ENCODE results near the gene POLR2H. TPM values are rescaled to one million over a fixed set of nuclear protein-coding genes. Genes with fewer than 3 reads are reported as not detected.
A peak's percentile ranks its signal among the peaks of the same experiment; 100 is the strongest.

The POLR2H gene
- total and polyA plus RNA-seq, 10 of the 15 experiments (the other 5 are each of a cell fraction or from before 2014, with no cell fraction given) = 74.2 to 357 (median 143) TPM

DNA sequence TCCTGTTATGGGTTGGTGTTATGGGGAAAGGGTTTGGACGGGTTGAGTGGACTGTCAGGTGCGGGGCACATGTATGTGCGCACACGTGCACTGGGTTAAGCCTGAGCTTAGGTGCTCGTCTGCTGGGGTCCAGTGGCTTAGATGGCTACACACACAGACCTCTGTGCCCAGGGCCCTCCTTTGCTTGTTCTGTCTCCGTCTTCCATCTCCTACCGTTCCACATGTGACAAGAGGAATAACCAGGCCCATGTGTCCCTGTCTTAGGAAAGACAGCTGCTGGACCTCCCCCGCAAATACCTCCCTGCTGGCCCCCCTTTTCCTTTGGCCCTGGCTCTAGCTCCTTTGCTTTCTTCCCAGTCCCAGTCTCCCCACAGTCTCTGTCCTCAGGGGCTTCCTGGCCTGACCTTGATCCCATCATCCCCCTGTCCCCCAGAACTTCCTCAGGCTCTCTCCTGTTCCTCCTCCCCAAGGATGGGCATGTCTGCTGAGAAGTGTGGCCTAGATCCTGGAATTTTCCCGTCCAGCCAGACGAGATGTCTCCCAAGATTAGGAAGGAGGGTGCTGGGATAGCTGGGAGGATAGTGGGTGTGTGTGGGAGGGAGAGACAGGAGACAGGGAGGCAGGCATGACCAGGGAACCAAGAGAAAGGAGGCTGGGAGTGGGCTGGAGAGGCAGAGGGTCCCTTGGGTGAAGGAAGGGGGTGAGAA is 17.3 kb downstream of the POLR2H start (continued):
- TF ChIP-seq, protein P1, sequence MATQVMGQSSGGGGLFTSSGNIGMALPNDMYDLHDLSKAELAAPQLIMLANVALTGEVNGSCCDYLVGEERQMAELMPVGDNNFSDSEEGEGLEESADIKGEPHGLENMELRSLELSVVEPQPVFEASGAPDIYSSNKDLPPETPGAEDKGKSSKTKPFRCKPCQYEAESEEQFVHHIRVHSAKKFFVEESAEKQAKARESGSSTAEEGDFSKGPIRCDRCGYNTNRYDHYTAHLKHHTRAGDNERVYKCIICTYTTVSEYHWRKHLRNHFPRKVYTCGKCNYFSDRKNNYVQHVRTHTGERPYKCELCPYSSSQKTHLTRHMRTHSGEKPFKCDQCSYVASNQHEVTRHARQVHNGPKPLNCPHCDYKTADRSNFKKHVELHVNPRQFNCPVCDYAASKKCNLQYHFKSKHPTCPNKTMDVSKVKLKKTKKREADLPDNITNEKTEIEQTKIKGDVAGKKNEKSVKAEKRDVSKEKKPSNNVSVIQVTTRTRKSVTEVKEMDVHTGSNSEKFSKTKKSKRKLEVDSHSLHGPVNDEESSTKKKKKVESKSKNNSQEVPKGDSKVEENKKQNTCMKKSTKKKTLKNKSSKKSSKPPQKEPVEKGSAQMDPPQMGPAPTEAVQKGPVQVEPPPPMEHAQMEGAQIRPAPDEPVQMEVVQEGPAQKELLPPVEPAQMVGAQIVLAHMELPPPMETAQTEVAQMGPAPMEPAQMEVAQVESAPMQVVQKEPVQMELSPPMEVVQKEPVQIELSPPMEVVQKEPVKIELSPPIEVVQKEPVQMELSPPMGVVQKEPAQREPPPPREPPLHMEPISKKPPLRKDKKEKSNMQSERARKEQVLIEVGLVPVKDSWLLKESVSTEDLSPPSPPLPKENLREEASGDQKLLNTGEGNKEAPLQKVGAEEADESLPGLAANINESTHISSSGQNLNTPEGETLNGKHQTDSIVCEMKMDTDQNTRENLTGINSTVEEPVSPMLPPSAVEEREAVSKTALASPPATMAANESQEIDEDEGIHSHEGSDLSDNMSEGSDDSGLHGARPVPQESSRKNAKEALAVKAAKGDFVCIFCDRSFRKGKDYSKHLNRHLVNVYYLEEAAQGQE (IDR thresholded peaks at IDR 0.05; ENCODE audit: low read depth, low read length) = no peak
- no peak for TF ChIP-seq POLR2AphosphoS5 (IDR thresholded peaks at IDR 0.05; ENCODE audit: low read length)
- TF ChIP-seq CREB1 (IDR thresholded peaks at IDR 0.05; ENCODE audit: low read depth) = no peak

DNA sequence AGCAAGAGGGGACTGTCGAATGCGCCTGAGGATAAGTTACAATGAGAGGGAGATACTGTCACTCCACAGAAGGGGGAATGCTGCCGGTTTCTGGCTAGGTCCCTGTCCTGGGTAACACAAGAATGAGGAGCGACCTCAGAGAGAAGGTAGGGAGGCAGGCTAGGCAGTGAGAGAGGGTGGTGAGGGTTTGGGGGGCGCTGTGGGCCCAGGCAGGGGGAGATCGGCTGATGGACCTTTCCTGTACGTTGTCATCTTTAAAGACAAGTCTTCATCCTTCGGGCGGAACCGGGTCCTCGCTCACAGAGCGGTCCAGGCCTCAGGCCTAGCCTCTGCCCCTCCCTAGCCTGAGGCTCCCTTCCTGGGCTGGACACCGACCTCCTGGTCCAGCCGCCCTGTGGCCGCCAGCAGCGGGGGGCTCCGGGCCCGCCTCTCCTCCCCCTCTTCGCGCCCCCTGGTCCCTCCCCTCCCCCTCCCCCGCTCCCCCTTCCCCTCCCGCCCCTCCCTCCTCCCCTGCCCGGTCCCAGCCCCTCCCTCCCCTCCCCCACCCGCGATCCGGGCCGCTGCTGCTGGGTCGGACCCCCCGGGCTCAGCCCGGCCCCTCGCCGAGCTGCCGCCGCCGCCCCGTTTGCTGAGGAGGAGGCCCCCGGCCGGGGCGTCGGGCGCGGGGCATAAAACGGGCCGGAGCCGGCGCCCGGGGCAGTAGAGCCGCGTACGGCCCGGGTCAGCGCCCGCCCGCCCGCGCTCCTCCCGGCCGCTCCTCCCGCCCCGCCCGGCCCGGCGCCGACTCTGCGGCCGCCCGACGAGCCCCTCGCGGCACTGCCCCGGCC is 18.1 kb downstream of the POLR2H start, which contains the start of gene CHRD:
Gene CHRD (plus strand): TSS at position 697 of the 827 bp plus-strand sequence. CDS start 265 bp downstream, outside the sequence.
- WGBS (ENCODE audit: insufficient coverage, insufficient replicate concordance, low lambda C conversion rate, missing lambda C conversion rate) = 51% methylated on average over 14 of the region's 71 CpGs
- no peak within 1 kb of the TSS for H3K27ac ChIP-seq (ENCODE audit: control insufficient read depth, insufficient read depth)
- H3K27me3 ChIP-seq (replicated peaks in 1 of 2; ENCODE audit: control insufficient read depth in 2 of 2, insufficient read depth in 2 of 2, low read length in 1 of 2) = peaks cover 17 to 21% of the 10 kb centered on the region in 2 experiments
- no peak for FAIRE-seq
- RAD21 ChIA-PET (ENCODE audit: unreplicated experiment) = no interaction called here
- H2AFZ ChIP-seq (ENCODE audit: control insufficient read depth, low read depth, low read length) = no peak within 1 kb of the TSS
- no peak within 1 kb of the TSS for H3K4me2 ChIP-seq (ENCODE audit: control insufficient read depth, insufficient read depth)
- intact Hi-C loops (cut with micrococcal nuclease; ENCODE audit: unreplicated experiment) = no loop called here
- H3K9me3 ChIP-seq (replicated peaks; ENCODE audit: control insufficient read depth, insufficient read depth, low read length) = no peaks in the 10 kb centered on the region
- in situ Hi-C loops (cut with MboI) = no loop called here
- H3K4me3 ChIP-seq = no peak within 1 kb of the TSS
- H3K36me3 ChIP-seq (ENCODE audit: control insufficient read depth in 2 of 2, insufficient read depth in 2 of 2, low read length in 1 of 2) = no peaks in the 10 kb centered on the region
- no peak for DNase-seq (ENCODE audit: low read depth, low spot score)
- SMC1A ChIA-PET (ENCODE audit: uncharacterized antibody, unreplicated experiment) = no interaction called here
- H3K4me1 ChIP-seq (ENCODE audit: control insufficient read depth, insufficient read depth, low read length) = no peaks in the 10 kb centered on the region
- no peaks in the 10 kb centered on the region for H4K20me1 ChIP-seq (ENCODE audit: control insufficient read depth, insufficient read depth)
- no peaks in the 10 kb centered on the region for H3K79me2 ChIP-seq (ENCODE audit: control insufficient read depth, insufficient read depth, low read length)
- CTCF ChIA-PET = no interaction called here
- H3K9ac ChIP-seq (ENCODE audit: control insufficient read depth, insufficient read depth, low read length) = no peak within 1 kb of the TSS
- POLR2A ChIA-PET = no interaction called here
- TF ChIP-seq EP300 (IDR thresholded peaks at IDR 0.05; ENCODE audit: borderline replicate concordance in 1 of 2, control insufficient read depth in 1 of 2, low read depth in 2 of 2, low read length in 2 of 2) = no peak
- no peak for TF ChIP-seq CREB1 (IDR thresholded peaks at IDR 0.05; ENCODE audit: low read depth)
- 0 out of 2 replicates have a peak, but pooled peaks have one; percentile 20 for TF ChIP-seq EZH2 (IDR thresholded peaks at IDR 0.05; ENCODE audit: borderline replicate concordance, control insufficient read depth, low read depth, low read length)
- BruUV-seq (replicated peaks) = no TSS peak
- ATAC-seq = no peak

Data from GM12878 (cell line).